T-helper 2 cell treated with Interferon-gamma antibody and Interleukin-4, amounts not matched to agents 5 μg/mL and 100 μg/mL, for 36 hours (primary cell): ENCODE measurements around the gene ENTPD8.

Experiments
- DNase-seq: peaks from one replicate; pipeline ENCODE4 v3.0.0; 2021; ENCODE audit warnings: low spot score
- H3K27ac Mint-ChIP-seq: one replicate; pipeline ENCODE4 v1.8.0; 2021; ENCODE audit warnings: mild to moderate bottlenecking, mixed read lengths
- H3K27me3 Mint-ChIP-seq: one replicate; pipeline ENCODE4 v1.8.0; 2021; ENCODE audit warnings: low read depth, mixed read lengths
- H3K36me3 Mint-ChIP-seq: one replicate; pipeline ENCODE4 v1.8.0; 2021; ENCODE audit warnings: low read depth, mixed read lengths
- H3K4me1 Mint-ChIP-seq: one replicate; pipeline ENCODE4 v1.8.0; 2021; ENCODE audit warnings: low read depth, mixed read lengths
- H3K4me3 Mint-ChIP-seq: one replicate; pipeline ENCODE4 v1.8.0; 2022; ENCODE audit warnings: mild to moderate bottlenecking, moderate library complexity, mixed read lengths
- H3K9me3 Mint-ChIP-seq: one replicate; pipeline ENCODE4 v1.8.0; 2021; ENCODE audit warnings: mixed read lengths

Gene ENTPD8

GRCh38 chr9:137429974-137430722 lies 11.0 kb downstream of the ENTPD8 start:
- Mint-ChIP-seq H3K4me3 (no peak overlapping the region), H3K27me3 (no peaks in the 10 kb centered on the region), H3K4me1 (no peaks in the 10 kb centered on the region), H3K9me3 (no peaks in the 10 kb centered on the region), H3K36me3 (no peaks in the 10 kb centered on the region), H3K27ac (no peak overlapping the region)
- no peak for DNase-seq

DNA sequence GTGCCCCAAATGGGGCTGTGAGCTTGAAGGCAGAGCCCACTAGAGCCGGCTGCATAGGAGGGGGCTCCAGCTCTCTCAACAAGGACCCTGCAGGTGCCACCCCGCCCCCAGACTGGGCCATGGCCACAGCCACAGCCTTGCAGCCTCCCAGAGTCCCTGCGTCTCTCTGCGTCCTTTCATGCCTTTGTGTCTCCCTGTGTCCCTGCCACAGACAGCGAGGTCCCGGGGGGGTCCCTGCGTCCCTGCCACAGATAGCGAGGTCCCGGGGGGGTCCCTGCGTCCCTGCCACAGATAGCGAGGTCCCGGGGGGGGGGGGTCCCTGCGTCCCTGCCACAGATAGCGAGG lies 11.6 kb downstream of the ENTPD8 start:
- H3K27ac Mint-ChIP-seq = no peak overlapping the region
- DNase-seq = no peak
- no peaks in the 10 kb centered on the region for H3K4me1 Mint-ChIP-seq
- no peaks in the 10 kb centered on the region for H3K36me3 Mint-ChIP-seq
- H3K4me3 Mint-ChIP-seq = no peak overlapping the region
- H3K27me3 Mint-ChIP-seq = peaks cover 5% of the 10 kb centered on the region
- H3K9me3 Mint-ChIP-seq = no peaks in the 10 kb centered on the region

DNA sequence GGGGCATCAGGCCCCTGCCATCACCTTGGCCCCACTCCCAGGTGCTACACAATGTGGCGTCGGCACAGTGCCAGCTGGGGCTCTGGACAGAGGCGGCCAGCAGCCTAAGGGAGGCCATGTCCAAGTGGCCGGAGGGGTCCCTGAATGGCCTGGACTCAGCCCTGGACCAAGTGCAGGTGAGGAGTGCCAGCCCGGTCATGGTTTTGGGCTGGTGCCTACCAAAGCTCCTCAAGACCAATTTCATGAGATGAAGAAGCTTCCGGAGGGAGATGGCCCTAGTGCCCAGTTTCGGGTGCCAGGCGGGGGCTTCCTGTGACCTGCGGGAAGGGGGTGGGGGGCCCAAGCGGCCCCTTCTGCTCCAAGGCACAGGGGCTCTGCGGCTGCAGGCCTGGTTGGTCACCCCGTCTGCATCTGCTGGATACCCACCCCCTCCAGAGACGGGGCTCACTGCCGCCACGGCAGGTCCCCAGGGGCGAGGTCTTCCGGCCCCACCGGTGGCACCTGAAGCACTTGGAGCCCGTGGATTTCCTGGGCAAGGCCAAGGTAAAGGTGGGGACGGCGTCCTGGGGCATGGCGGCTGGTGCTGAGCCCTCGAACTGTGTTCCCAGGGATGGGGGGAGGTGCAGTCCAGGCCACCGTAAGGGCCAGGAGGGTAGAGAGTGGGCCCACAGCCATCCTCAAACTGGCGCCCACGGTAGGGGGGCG lies 12.2 kb downstream of the ENTPD8 start:
- Mint-ChIP-seq H3K9me3 (no peaks in the 10 kb centered on the region), H3K4me1 (no peaks in the 10 kb centered on the region), H3K4me3 (no peak overlapping the region), H3K27me3 (peaks cover 9% of the 10 kb centered on the region), H3K36me3 (no peaks in the 10 kb centered on the region), H3K27ac (no peak overlapping the region)
- no peak for DNase-seq

DNA sequence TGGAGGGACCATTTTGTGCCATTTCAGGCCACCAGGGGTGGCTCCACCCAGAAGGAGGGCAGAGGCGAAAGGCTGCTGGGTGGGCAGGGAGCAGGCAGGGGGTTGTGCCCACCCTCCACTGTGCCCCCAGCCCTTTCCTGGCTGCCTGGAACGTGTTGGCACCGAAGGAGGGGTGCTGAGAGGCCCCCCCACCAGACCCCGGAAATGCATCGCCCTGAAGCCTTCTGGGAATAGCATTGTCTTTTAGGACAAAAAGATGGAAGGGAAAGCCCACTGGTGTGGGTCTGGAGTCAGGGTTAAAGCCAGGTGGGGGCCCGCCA lies 12.9 kb downstream of the ENTPD8 start:
- Mint-ChIP-seq H3K27me3 (peaks cover 9% of the 10 kb centered on the region), H3K4me3 (no peak overlapping the region), H3K4me1 (no peaks in the 10 kb centered on the region), H3K9me3 (no peaks in the 10 kb centered on the region), H3K27ac (no peak overlapping the region), H3K36me3 (no peaks in the 10 kb centered on the region)
- DNase-seq = no peak

DNA sequence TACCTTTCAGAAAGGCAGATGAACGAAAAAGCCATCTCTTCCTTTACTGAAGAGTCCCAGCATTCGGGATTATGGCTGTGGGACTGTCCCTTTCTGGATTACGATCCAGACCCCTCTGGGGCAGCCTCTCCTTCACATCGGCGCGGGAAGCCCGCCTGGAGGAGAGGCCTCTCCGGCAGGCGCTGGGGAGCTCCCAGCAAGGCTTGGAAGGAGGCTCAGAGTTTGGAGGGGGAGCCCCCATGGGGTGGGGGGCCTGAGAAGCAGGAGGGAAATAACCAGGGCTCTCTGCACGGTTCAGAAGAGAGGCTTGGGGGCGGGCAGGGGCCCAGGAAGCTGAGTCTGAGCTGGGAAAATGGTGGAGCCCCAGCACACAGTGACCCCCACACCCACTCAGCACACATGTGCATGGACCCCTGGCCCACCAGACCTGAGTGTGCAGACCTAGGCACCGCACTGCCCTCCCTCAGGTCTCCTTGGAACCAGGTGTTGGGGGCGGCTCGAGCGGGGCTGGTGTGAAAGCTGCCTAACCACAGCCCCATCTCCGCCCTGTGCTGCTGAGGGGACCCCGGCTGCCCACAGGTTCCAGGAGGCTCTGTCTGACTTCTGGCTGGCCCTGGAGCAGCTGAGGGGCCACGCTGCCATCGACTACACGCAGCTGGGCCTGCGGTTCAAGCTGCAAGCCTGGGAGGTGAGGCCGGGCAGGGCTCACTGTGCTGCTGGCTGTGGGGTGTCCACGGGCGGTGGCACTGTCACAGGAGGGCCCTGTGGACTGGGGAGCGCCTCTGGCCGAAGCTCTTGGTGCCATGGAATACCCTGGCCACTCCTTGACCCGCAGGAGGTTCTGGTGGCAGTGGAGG lies 13.5 kb downstream of the ENTPD8 start:
- Mint-ChIP-seq H3K9me3 (no peaks in the 10 kb centered on the region), H3K4me3 (no peak overlapping the region), H3K36me3 (no peaks in the 10 kb centered on the region), H3K27ac (no peak overlapping the region), H3K27me3 (peaks cover 9% of the 10 kb centered on the region), H3K4me1 (no peaks in the 10 kb centered on the region)
- no peak for DNase-seq

DNA sequence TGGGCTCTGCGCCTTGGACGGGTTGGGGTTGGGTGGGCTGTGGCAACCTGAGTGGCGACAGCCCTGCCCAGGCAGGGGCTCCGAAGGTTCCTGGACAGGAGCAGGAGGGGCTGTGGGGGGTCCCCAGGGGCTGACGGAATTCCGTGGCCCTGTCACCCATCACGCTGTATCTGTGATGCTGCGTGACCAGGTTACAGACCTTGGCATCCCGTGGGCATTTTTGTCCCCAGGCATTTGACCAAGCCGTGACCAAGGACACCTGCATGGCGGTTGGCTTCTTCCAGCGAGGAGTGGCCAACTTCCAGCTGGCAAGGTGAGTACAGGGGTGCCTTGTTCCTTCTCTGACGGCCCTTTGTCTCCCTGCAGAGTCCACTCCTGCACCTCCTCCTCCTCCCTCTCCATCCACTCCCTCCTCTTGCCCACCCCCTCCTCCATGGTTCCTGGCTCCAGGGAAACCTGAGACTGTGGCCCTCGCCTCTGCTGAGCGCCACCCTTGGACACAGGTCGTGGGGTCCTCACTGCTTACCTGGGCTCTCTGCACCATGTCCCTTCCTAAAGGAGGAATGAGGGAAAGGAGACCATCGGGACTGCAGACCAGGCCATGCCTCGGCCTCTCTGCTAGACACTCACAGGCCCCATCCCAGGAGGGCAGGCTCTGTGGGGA lies 15.0 kb downstream of the ENTPD8 start:
- H3K4me1 Mint-ChIP-seq = peaks cover 7% of the 10 kb centered on the region
- no peaks in the 10 kb centered on the region for H3K9me3 Mint-ChIP-seq
- H3K4me3 Mint-ChIP-seq = no peak overlapping the region
- no peak overlapping the region for H3K27ac Mint-ChIP-seq
- DNase-seq = no peak
- no peaks in the 10 kb centered on the region for H3K36me3 Mint-ChIP-seq
- H3K27me3 Mint-ChIP-seq = peaks cover 9% of the 10 kb centered on the region

GRCh38 chr9:137423514-137424291 lies 17.5 kb downstream of the ENTPD8 start:
- no peaks in the 10 kb centered on the region for H3K9me3 Mint-ChIP-seq
- peaks cover 9% of the 10 kb centered on the region for H3K27me3 Mint-ChIP-seq
- no peak for DNase-seq
- H3K4me1 Mint-ChIP-seq = peaks cover 9% of the 10 kb centered on the region
- no peak overlapping the region for H3K27ac Mint-ChIP-seq
- no peak overlapping the region for H3K4me3 Mint-ChIP-seq
- H3K36me3 Mint-ChIP-seq = no peaks in the 10 kb centered on the region

- Mint-ChIP-seq H3K4me1 (peaks cover 9% of the 10 kb centered on the region), H3K9me3 (no peaks in the 10 kb centered on the region), H3K27ac (peak within 1 kb of the TSS; percentile 41), H3K36me3 (no peaks in the 10 kb centered on the region), H3K4me3 (peak within 1 kb of the TSS; percentile 94), H3K27me3 (peaks cover 9% of the 10 kb centered on the region)
- DNase-seq = peak; percentile 92
These were observed 18.3 kb downstream of the ENTPD8 start, which contains the start of the genes EXD3 and NOXA1 for GRCh38 chr9:137422604-137423513. EXD3 (minus strand) TSS chr9:137423162; CDS start chr9:137395357, 27,805 bp downstream. NOXA1 (plus strand) TSS chr9:137423393; CDS start chr9:137423530, 137 bp downstream.

DNA sequence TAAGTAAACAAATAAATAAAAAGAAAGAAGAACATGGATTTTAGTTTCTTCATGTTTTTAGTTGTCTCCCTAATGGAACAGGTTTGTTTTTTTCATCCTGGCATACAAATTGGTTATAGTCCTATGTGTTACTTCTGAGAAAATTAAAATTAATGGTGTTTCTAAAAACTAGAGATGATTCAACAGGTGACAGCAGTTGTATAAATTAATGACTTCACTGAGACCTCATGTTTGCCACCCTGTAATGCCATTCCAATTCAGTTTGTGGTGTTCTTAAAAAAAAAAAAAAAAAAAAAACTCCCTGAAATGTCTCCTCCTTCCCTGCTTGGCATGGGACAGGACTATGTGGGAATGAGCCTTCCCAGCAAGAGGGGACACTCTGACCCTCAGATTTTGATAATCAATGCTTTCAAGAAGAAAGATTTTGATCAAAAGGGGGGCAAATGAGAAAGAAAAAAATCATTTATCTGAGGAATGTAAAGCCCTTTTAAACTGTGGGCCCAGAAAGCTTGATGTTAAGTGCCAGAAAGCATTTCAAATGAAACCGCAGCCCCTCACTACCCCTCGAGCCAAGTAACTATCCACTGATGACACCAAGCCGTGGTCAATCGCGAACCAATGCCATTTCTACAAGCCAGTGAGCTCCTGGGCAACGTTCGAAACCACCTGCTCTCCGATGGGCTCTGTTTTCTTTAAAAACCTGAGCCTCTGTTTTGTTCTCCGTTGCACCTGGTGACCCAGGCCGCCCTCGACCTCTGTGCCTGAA lies 19.1 kb downstream of the ENTPD8 start:
- Mint-ChIP-seq H3K27ac (peak overlapping the region; percentile 41), H3K4me1 (peaks cover 9% of the 10 kb centered on the region), H3K36me3 (no peaks in the 10 kb centered on the region), H3K4me3 (peak overlapping the region; percentile 94), H3K9me3 (no peaks in the 10 kb centered on the region), H3K27me3 (peaks cover 9% of the 10 kb centered on the region)
- DNase-seq = no peak

DNA sequence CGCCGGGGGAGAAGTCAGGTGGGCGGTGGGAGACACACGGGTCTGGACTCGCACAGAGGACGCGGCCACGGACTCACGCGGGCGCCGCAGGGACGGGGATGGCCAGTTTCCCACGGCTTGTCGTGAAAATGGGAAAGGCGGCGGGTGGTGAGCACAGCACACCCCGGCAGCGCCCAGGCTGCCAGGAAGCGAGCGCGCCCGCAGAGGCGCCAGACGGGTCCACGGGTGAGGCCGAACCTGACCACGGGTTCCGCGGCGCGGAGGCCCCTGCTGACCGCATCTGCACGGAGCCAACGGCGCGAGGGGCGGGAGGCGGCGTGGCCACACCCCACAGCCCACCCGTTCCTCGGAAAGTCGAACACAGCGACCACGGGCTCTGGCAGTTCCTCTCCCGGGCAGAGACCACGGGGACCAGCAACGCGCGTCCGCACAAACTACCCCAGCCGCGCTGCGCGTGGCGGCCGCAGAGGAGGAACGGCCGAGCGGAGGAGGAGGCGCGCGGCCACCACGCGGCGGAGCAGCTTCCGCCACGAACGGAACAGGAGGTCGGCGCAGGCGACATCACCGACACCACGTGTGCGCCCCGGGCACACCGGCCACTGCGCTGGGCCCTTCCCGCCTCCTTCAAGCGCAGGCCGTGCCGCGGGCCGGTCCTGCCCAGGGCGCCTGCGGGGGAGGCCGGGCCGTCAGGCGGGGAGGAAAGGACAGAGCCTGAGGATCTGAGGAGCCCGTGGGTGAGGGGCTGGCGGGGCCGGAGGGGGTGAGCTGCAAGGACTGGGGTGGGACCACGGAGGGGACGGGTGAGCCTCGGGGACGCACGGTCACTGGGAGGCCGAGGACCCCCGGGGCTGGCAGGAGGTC lies 23.8 kb downstream of the ENTPD8 start:
- Mint-ChIP-seq H3K27me3 (no peaks in the 10 kb centered on the region), H3K36me3 (no peaks in the 10 kb centered on the region), H3K9me3 (no peaks in the 10 kb centered on the region), H3K27ac (no peak overlapping the region), H3K4me3 (no peak overlapping the region), H3K4me1 (peaks cover 12% of the 10 kb centered on the region)
- DNase-seq = no peak

- Mint-ChIP-seq H3K9me3 (no peaks in the 10 kb centered on the region), H3K4me1 (peaks cover 7% of the 10 kb centered on the region), H3K27me3 (no peaks in the 10 kb centered on the region), H3K36me3 (no peaks in the 10 kb centered on the region), H3K4me3 (no peak overlapping the region), H3K27ac (no peak overlapping the region)
- DNase-seq = no peak
These were observed 24.5 kb downstream of the ENTPD8 start for GRCh38 chr9:137416563-137417151.
